SK-N-MC (cell line): ENCODE data around the gene FCER2.

Experiments used
- EZH2 ChIP-seq: fragments of 200-600 bp; sonication (generic); IDR thresholded peaks from one replicate; pipeline ENCODE4 v1.6.1; 2017; ENCODE audit warnings: antibody characterized with exemption
- FOXP2 ChIP-seq: optimal IDR thresholded peaks from 2 replicates; pipeline ENCODE3; 2011; ENCODE audit warnings: mild to moderate bottlenecking, moderate library complexity; ENCODE audit not compliant: insufficient read depth; ENCODE audit errors: extremely low read length, control extremely low read depth
- POLR2AphosphoS5 ChIP-seq: IDR thresholded peaks from 2 replicates; pipeline ENCODE4 v1.6.1; 2012; ENCODE audit warnings: mild to moderate bottlenecking, low read depth, low read length, borderline replicate concordance

DNA sequence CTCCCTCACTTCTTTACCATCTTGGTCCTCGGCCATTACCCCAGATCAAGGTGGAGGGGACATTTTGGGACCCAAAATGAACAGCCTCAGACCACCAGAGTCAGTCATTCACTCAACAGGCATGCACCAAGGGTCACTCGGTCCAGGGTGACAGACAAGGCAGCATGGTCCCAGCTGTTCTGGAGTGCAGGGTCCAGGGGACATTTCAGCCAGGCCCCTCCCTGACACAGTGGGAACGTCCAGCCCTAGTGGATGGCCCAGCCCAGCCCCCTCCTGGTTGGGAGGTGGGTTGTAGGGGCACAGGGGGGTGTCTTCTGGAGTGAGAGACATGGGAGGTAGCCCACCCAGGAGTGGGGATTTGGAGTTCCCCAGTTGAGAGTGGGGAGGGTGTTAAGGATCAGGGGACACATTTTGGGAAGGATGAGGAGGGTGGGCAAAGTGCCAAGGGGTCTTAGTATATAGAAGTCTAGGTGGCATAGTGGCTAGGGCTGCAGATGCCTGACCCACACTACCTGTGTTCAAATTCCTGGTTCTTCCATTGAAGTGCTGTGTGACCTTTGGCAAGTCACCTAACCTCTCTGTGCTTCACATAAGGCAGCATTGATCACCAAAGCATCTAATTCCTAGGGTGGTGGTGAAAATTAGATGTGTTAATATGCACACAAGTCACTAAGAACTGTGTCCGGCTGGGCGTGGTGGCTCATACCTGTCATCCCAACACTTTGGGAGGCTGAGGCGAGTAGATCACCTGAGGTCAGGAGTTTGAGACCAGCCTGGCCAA, 2.5 kb upstream of the FCER2 start:
- TF ChIP-seq POLR2AphosphoS5, result no peak
- TF ChIP-seq EZH2, result no peak
- TF ChIP-seq FOXP2, result no peak
